K562 (cell line): ENCODE results near the gene TIMM17A. TPM values are rescaled to one million over a fixed set of nuclear protein-coding genes. Genes with fewer than 3 reads are reported as not detected.

Experiments used
- ARID1B ChIP-seq: fragments of 450-650 bp; IDR thresholded peaks from 2 replicates; pipeline ENCODE4 v1.6.1; 2016; ENCODE audit warnings: antibody characterized with exemption, mild to moderate bottlenecking, inconsistent platforms
- ARID4B ChIP-seq: sonication (generic); formaldehyde crosslinking; IDR thresholded peaks from 2 replicates; pipeline ENCODE4 v1.8.0; 2022; ENCODE audit warnings: mild to moderate bottlenecking, missing genetic modification reagents
- CBFA2T3 ChIP-seq: fragments of 450-650 bp; IDR thresholded peaks from 2 replicates; pipeline ENCODE4 v1.6.1; 2017
- CHD7 ChIP-seq: fragments of 200-600 bp; sonication (generic); IDR thresholded peaks from one replicate; pipeline ENCODE4 v1.6.1; 2012; ENCODE audit warnings: mild to moderate bottlenecking, low read depth, low read length, inconsistent platforms
- FOXM1 ChIP-seq, 2 experiments: fragments of 450-650 bp in 1 of 2; sonication (generic) in 1 of 2; formaldehyde crosslinking in 1 of 2; IDR thresholded peaks; 2 replicates each; pipeline versions ENCODE4 v1.6.1 to v1.9.0; 2017 to 2022; ENCODE audit warnings: low read depth in 2 of 2, mild to moderate bottlenecking in 2 of 2, missing genetic modification reagents in 1 of 2, moderate library complexity in 1 of 2
- HLTF ChIP-seq: fragments of 450-650 bp; IDR thresholded peaks from 2 replicates; pipeline ENCODE4 v1.6.1; 2016
- KLF16 ChIP-seq: IDR thresholded peaks from 2 replicates; pipeline ENCODE4 v1.6.1; 2016; ENCODE audit warnings: antibody characterized with exemption
- SMC3 ChIP-seq: conservative IDR thresholded peaks from 2 replicates; pipeline ENCODE4 v1.6.1; 2011; ENCODE audit warnings: low read depth, low read length, improper control_type of control experiment; ENCODE audit not compliant: insufficient read depth
- U2AF2 ChIP-seq: fragments of 200-400 bp; formaldehyde crosslinking; optimal IDR thresholded peaks from 2 replicates; pipeline ENCODE3; 2017; ENCODE audit warnings: low read depth, mild to moderate bottlenecking, low read length
- ZBED1 ChIP-seq: IDR thresholded peaks from 2 replicates; pipeline ENCODE4 v1.6.1; 2014
- ZKSCAN3 ChIP-seq: fragments of 250-450 bp; sonication (Bioruptor Pico); IDR thresholded peaks from 2 replicates; pipeline ENCODE4 v1.4.0; 2020
- ZKSCAN8 ChIP-seq: fragments of 200-800 bp; sonication (Bioruptor generic); IDR thresholded peaks from 2 replicates; pipeline ENCODE4 v1.6.1; 2016; ENCODE audit warnings: missing genetic modification characterization, missing compliant biosample characterization
- ZNF589 ChIP-seq: fragments of 200-800 bp; sonication (Bioruptor generic); IDR thresholded peaks from 2 replicates; pipeline ENCODE4 v1.6.1; 2016; ENCODE audit warnings: low read depth, missing genetic modification characterization, missing compliant biosample characterization
- polyA plus RNA-seq, 8 experiments: library from polyadenylated mRNA; depleted of rRNA in 4 of 8; stranded (reverse) in 5 of 8; unstranded in 3 of 8; fragments of >200 nt; fragmentation: Nextera tagmentation in 2 of 8; fragmentation: Illumina TruSeq in 1 of 8; extraction: Ambion mirVana in 2 of 8; extraction: Trizol in 1 of 8; gene quantifications; 2 replicates each; pipeline versions ENCODE4 v1.2.1 to v1.2.3, GENCODE V29; 2011 to 2014; ENCODE audit warnings: inconsistent platforms in 1 of 8, missing spikeins in 1 of 8
- total RNA-seq, 7 experiments: library from RNA; depleted of rRNA in 6 of 7; stranded (reverse); fragments of >200 nt in 6 of 7; fragmentation: Illumina TruSeq in 2 of 7; extraction: Trizol in 2 of 7; gene quantifications; 2 replicates each; pipeline versions ENCODE4 v1.2.1 to v1.2.3, GENCODE V29; 2011 to 2021; ENCODE audit warnings: low replicate concordance in 1 of 7

Gene TIMM17A
- total and polyA plus RNA-seq, 9 of the 15 experiments (the other 6 are each of a cell fraction or from before 2014, with no cell fraction given) = 116 to 744 (median 180) TPM

- TF ChIP-seq SMC3 = no peak
- TF ChIP-seq KLF16 = peak; percentile 68; the same call in 1 of the 2 replicates
- TF ChIP-seq ZKSCAN8 (CRISPR knock-in tag) = no peak
- TF ChIP-seq ZBED1 = no peak
- no peak for TF ChIP-seq ZNF589 (CRISPR knock-in tag)
- no peak for TF ChIP-seq ZKSCAN3
- no peak for TF ChIP-seq ARID4B
- peak; percentile 89 for TF ChIP-seq CBFA2T3
- peak; percentile 92 for TF ChIP-seq ARID1B
- 0 out of 2 replicates have a peak, but pooled peaks have one; percentile 33 for TF ChIP-seq HLTF
- TF ChIP-seq CHD7 = no peak
- peak; percentile 19; the same call in 1 of the 2 replicates for TF ChIP-seq FOXM1 (IDR thresholded peaks at IDR 0.05; ENCODE audit: low read depth)
- TF ChIP-seq FOXM1 (CRISPR knock-in tag; IDR thresholded peaks at IDR 0.05; ENCODE audit: low read depth) = no peak
- no peak for TF ChIP-seq U2AF2
Observed at GRCh38 chr1:202018468-202019234, 63.3 kb downstream of the TIMM17A start (continued).
